ENCODE measurements around the gene TAS1R1.

The TAS1R1 gene

GRCh38 chr1:6511056-6511455, 44.1 kb upstream of the TAS1R1 start:
- DNase-seq (ENCODE audit: low read depth) = no peak
- TF ChIP-seq CTCF (IDR thresholded peaks at IDR 0.05; ENCODE audit: low read depth, low read length) (no peak), MYC (IDR thresholded peaks at IDR 0.05; ENCODE audit: low read depth, low read length) (no peak), MAX (IDR thresholded peaks at IDR 0.05; ENCODE audit: low read depth, low read length) (no peak)
- H3K4me3 ChIP-seq (ENCODE audit: low read depth, low read length) = no peak overlapping the region

- DNase-seq (ENCODE audit: low read depth) = no peak
- TF ChIP-seq POLR2A (IDR thresholded peaks at IDR 0.05; ENCODE audit: extremely low read depth, insufficient read length) (no peak), CTCF (IDR thresholded peaks at IDR 0.05; ENCODE audit: low read depth, low read length) (no peak), MAX (IDR thresholded peaks at IDR 0.05; ENCODE audit: low read depth, low read length) (no peak), MYC (IDR thresholded peaks at IDR 0.05; ENCODE audit: low read depth, low read length) (no peak)
- H3K4me3 ChIP-seq (ENCODE audit: low read depth, low read length) = no peak overlapping the region
These were observed 43.4 kb upstream of the TAS1R1 start for GRCh38 chr1:6511561-6512244.

GRCh38 chr1:6512245-6512907, 42.7 kb upstream of the TAS1R1 start:
- TF ChIP-seq POLR2A (IDR thresholded peaks at IDR 0.05; ENCODE audit: extremely low read depth, insufficient read length) (no peak), MAX (IDR thresholded peaks at IDR 0.05; ENCODE audit: low read depth, low read length) (no peak), CTCF (IDR thresholded peaks at IDR 0.05; ENCODE audit: low read depth, low read length) (no peak), MYC (IDR thresholded peaks at IDR 0.05; ENCODE audit: low read depth, low read length) (no peak)
- no peak overlapping the region for H3K4me3 ChIP-seq (ENCODE audit: low read depth, low read length)
- peak; percentile 68 for DNase-seq (ENCODE audit: low read depth)

- H3K4me3 ChIP-seq (ENCODE audit: low read depth, low read length) = no peak overlapping the region
- no peak for DNase-seq (ENCODE audit: low read depth)
- TF ChIP-seq CTCF (IDR thresholded peaks at IDR 0.05; ENCODE audit: low read depth, low read length) (no peak), MAX (IDR thresholded peaks at IDR 0.05; ENCODE audit: low read depth, low read length) (no peak), MYC (IDR thresholded peaks at IDR 0.05; ENCODE audit: low read depth, low read length) (no peak), POLR2A (IDR thresholded peaks at IDR 0.05; ENCODE audit: extremely low read depth, insufficient read length) (no peak)
These were observed 42.2 kb upstream of the TAS1R1 start for GRCh38 chr1:6512908-6513280.

- no peak for DNase-seq (ENCODE audit: low read depth)
- H3K4me3 ChIP-seq (ENCODE audit: low read depth, low read length) = no peak overlapping the region
- no peak for TF ChIP-seq POLR2A (IDR thresholded peaks at IDR 0.05; ENCODE audit: extremely low read depth, insufficient read length)
- TF ChIP-seq MYC (IDR thresholded peaks at IDR 0.05; ENCODE audit: low read depth, low read length) = no peak
- no peak for TF ChIP-seq CTCF (IDR thresholded peaks at IDR 0.05; ENCODE audit: low read depth, low read length)
- TF ChIP-seq MAX (IDR thresholded peaks at IDR 0.05; ENCODE audit: low read depth, low read length) = no peak
These were observed 41.7 kb upstream of the TAS1R1 start for GRCh38 chr1:6513320-6513801.

Measured in NB4 (cell line).